KMS-11 (cell line): Measurements from ENCODE around the gene ZNF324B.
"Not testable (repeated sequence)": the region's sequence is repeated elsewhere in the genome, so short reads cannot be mapped to it uniquely, and the experiment has no call there.

ENCODE experiments used
- H2AFZ ChIP-seq: fragments of 200-600 bp; sonication (generic); 2 replicates; pipeline ENCODE4 v1.6.1; 2016; ENCODE audit warnings: antibody characterized with exemption, mixed run types, low read depth
- H3K27ac ChIP-seq: fragments of 200-600 bp; sonication (generic); 2 replicates; pipeline ENCODE4 v1.6.1; 2016; ENCODE audit warnings: mild to moderate bottlenecking, mixed run types
- H3K27me3 ChIP-seq: fragments of 200-600 bp; sonication (generic); 2 replicates; pipeline ENCODE4 v1.6.1; 2017; ENCODE audit warnings: mild to moderate bottlenecking, low read depth, mixed run types, moderate library complexity; ENCODE audit not compliant: insufficient read depth
- H3K36me3 ChIP-seq: fragments of 200-600 bp; sonication (generic); 2 replicates; pipeline ENCODE4 v1.6.1; 2017; ENCODE audit warnings: mild to moderate bottlenecking, mixed run types; ENCODE audit not compliant: insufficient read depth
- H3K4me1 ChIP-seq: fragments of 200-600 bp; sonication (generic); 2 replicates; pipeline ENCODE4 v1.6.1; 2016; ENCODE audit warnings: mild to moderate bottlenecking, low read depth, mixed run types; ENCODE audit not compliant: poor library complexity, severe bottlenecking
- H3K4me2 ChIP-seq: fragments of 200-600 bp; sonication (generic); 2 replicates; pipeline ENCODE4 v1.7.0; 2016; ENCODE audit warnings: mild to moderate bottlenecking, mixed run types
- H3K4me3 ChIP-seq: fragments of 200-600 bp; sonication (generic); IDR thresholded peaks from 2 replicates; pipeline ENCODE4 v1.6.1; 2017; ENCODE audit warnings: low read depth, low read length, mixed read lengths; ENCODE audit not compliant: insufficient read depth
- H3K79me2 ChIP-seq: fragments of 200-600 bp; sonication (generic); 2 replicates; pipeline ENCODE4 v1.6.1; 2016; ENCODE audit warnings: low read depth, mixed run types; ENCODE audit not compliant: insufficient read depth
- H3K9ac ChIP-seq: fragments of 200-600 bp; sonication (generic); 2 replicates; pipeline ENCODE4 v1.6.1; 2016; ENCODE audit warnings: mild to moderate bottlenecking, mixed run types
- H4K20me1 ChIP-seq: fragments of 200-600 bp; sonication (generic); 2 replicates; pipeline ENCODE4 v1.6.1; 2016; ENCODE audit warnings: mild to moderate bottlenecking, mixed run types; ENCODE audit not compliant: insufficient read depth
- TF ChIP-seq, protein P1 (sequence below): fragments of 200-600 bp; sonication (generic); conservative IDR thresholded peaks from 2 replicates; pipeline ENCODE4 v1.6.1; 2017; ENCODE audit warnings: low read depth, mild to moderate bottlenecking, antibody characterized with exemption, low read length, moderate library complexity, mixed read lengths

ZNF324B gene

DNA sequence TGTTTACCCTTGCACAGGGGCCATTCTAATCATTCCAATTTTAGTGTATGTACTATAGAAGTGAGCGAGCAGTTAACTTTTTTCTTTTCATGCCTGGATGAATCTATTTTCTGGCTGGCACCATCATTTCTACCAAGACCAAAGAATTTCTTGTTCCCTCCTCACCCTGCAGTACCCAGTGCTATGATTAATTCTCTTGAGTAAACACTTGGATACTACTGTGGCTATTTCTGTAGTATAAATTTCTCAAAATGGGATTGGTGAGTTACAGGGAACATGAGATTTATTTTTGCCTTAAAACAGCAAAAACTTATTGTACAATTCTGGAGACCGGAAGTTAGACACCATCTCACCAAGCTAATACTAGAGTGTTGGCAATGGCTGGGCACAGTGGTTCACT, 32.4 kb downstream of the ZNF324B start:
- no peak overlapping the region for H3K27ac ChIP-seq
- no peaks in the 10 kb centered on the region for H3K4me1 ChIP-seq
- H3K9ac ChIP-seq: no peak overlapping the region
- no peaks in the 10 kb centered on the region for H3K36me3 ChIP-seq
- no peak overlapping the region for H3K4me3 ChIP-seq
- H3K27me3 ChIP-seq: no peaks in the 10 kb centered on the region
- H3K4me2 ChIP-seq: no peak overlapping the region
- TF ChIP-seq, protein P1, sequence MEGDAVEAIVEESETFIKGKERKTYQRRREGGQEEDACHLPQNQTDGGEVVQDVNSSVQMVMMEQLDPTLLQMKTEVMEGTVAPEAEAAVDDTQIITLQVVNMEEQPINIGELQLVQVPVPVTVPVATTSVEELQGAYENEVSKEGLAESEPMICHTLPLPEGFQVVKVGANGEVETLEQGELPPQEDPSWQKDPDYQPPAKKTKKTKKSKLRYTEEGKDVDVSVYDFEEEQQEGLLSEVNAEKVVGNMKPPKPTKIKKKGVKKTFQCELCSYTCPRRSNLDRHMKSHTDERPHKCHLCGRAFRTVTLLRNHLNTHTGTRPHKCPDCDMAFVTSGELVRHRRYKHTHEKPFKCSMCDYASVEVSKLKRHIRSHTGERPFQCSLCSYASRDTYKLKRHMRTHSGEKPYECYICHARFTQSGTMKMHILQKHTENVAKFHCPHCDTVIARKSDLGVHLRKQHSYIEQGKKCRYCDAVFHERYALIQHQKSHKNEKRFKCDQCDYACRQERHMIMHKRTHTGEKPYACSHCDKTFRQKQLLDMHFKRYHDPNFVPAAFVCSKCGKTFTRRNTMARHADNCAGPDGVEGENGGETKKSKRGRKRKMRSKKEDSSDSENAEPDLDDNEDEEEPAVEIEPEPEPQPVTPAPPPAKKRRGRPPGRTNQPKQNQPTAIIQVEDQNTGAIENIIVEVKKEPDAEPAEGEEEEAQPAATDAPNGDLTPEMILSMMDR: no peak
- no peaks in the 10 kb centered on the region for H4K20me1 ChIP-seq
- no peaks in the 10 kb centered on the region; the same call in 1 of the 2 replicates for H3K79me2 ChIP-seq
- H2AFZ ChIP-seq: no peak overlapping the region

DNA sequence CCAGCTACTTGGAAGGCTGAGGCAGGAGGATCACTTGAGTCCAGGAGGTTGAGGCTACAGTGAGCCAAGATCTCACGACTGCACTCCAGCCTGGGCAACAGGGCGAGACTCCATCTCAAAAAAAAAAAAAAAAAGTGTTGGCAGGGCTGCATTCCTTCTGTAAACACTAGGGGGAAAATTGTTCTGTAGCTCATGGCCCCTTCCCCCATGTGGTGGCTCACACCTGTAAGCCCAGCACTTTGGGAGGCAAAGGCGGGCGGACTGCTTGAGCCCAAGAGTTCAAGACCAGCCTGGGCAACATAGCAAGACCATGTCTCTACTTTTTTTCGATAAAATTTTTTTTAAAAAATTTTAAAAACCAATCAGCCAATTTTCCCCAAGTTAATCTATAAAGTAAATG, 32.9 kb downstream of the ZNF324B start:
- not testable (repeated sequence) for H3K36me3 ChIP-seq, H3K27ac ChIP-seq, H3K4me2 ChIP-seq, H3K79me2 ChIP-seq, H3K27me3 ChIP-seq, H3K9ac ChIP-seq, H4K20me1 ChIP-seq, H3K4me1 ChIP-seq, H2AFZ ChIP-seq, H3K4me3 ChIP-seq

DNA sequence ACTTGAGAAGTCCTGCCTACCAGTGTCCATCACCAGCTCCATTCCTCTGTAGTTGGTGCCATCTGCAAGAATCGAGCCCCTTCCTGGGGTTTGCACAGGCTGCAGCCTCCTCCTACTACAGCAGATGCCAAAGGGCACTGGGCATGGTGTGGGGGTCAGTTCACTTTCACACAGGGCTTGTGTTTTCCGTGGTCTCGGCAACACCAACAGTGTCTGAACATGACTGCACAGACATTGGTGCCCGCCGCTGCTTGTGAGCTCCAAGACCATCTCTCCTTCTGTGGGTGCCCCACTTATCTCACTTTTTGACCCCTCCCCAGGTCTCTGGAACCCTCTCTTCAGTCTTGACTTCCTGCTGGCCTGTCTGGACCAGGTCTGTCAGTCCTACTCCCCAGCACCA, 40.0 kb downstream of the ZNF324B start:
- TF ChIP-seq, protein P1: no peak
- Histone ChIP-seq H3K27ac (no peak overlapping the region), H3K27me3 (no peaks in the 10 kb centered on the region), H3K4me1 (no peaks in the 10 kb centered on the region), H3K79me2 (no peaks in the 10 kb centered on the region; the same call in 1 of the 2 replicates), H3K4me2 (no peak overlapping the region), H3K9ac (no peak overlapping the region), H2AFZ (no peak overlapping the region), H4K20me1 (no peaks in the 10 kb centered on the region), H3K4me3 (no peak overlapping the region), H3K36me3 (no peaks in the 10 kb centered on the region)

DNA sequence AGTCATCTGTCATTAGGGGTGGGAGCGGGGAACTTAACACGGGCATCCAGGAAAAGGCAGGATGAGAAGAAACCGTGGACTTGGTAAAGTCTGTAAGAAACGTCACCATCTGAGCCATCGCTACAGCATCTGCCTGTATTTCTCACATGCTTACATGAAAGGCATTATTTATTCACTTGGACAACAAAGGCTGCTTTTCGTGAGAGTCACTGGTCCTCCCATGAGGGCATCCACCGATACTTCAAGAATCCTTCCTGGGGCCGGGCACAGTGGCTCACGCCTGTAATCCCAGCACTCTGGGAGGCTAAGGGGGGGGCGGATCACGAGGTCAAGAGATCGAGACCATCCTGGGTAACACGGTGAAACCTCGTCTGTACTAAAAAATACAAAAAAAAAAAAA, 40.8 kb downstream of the ZNF324B start:
- Histone ChIP-seq H3K4me2 (no peak overlapping the region), H2AFZ (no peak overlapping the region), H3K27ac (no peak overlapping the region), H4K20me1 (no peaks in the 10 kb centered on the region), H3K4me1 (no peaks in the 10 kb centered on the region), H3K9ac (no peak overlapping the region), H3K27me3 (no peaks in the 10 kb centered on the region), H3K36me3 (no peaks in the 10 kb centered on the region), H3K79me2 (peaks cover 1% of the 10 kb centered on the region; the same call in 1 of the 2 replicates), H3K4me3 (no peak overlapping the region)
- TF ChIP-seq, protein P1: no peak

DNA sequence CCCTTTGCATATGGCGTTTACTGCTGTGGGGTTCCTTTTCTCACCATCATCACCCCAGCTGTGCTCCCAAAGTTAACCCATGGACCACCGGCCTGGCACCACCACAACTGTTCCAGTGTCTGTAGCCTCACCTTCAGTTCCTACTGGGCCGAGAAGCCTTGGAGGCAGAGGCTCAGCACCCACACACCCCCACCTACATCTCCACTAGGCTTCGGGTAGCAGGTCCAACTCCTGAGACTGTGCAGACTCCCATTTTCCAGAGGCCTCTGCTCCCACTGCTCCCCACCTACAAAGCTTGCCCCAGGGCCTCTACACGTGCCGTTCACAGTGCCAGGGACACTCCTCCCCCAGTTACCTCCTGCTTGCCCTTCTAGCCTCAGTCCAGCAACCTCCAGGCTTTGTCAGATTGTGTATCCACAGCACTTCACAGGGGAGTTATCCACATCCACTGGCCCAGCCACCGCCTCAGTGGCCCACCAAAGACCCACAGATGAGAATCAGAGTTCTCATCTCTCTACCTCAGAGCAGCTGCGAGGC, 46.3 kb downstream of the ZNF324B start:
- H3K9ac ChIP-seq: no peak overlapping the region
- TF ChIP-seq, protein P1: no peak
- H3K27me3 ChIP-seq: no peaks in the 10 kb centered on the region
- no peaks in the 10 kb centered on the region for H4K20me1 ChIP-seq
- H3K27ac ChIP-seq: no peak overlapping the region
- H3K36me3 ChIP-seq: no peaks in the 10 kb centered on the region
- H3K79me2 ChIP-seq: peaks cover 16% of the 10 kb centered on the region; the same call in 1 of the 2 replicates
- no peak overlapping the region for H2AFZ ChIP-seq
- H3K4me1 ChIP-seq: peaks cover 10% of the 10 kb centered on the region
- H3K4me2 ChIP-seq: no peak overlapping the region; the same call in 1 of the 2 replicates
- no peak overlapping the region for H3K4me3 ChIP-seq
